GM12873 (cell line): ENCODE data around the gene ELP5.

Experiments
- TF ChIP-seq, protein P1 (sequence below): IDR thresholded peaks from 2 replicates; pipeline ENCODE4 v1.5.1; 2012; ENCODE audit warnings: low read depth, mild to moderate bottlenecking, moderate library complexity, low read length, control low read depth; ENCODE audit not compliant: insufficient read depth; ENCODE audit errors: missing control alignments

ELP5 gene

DNA sequence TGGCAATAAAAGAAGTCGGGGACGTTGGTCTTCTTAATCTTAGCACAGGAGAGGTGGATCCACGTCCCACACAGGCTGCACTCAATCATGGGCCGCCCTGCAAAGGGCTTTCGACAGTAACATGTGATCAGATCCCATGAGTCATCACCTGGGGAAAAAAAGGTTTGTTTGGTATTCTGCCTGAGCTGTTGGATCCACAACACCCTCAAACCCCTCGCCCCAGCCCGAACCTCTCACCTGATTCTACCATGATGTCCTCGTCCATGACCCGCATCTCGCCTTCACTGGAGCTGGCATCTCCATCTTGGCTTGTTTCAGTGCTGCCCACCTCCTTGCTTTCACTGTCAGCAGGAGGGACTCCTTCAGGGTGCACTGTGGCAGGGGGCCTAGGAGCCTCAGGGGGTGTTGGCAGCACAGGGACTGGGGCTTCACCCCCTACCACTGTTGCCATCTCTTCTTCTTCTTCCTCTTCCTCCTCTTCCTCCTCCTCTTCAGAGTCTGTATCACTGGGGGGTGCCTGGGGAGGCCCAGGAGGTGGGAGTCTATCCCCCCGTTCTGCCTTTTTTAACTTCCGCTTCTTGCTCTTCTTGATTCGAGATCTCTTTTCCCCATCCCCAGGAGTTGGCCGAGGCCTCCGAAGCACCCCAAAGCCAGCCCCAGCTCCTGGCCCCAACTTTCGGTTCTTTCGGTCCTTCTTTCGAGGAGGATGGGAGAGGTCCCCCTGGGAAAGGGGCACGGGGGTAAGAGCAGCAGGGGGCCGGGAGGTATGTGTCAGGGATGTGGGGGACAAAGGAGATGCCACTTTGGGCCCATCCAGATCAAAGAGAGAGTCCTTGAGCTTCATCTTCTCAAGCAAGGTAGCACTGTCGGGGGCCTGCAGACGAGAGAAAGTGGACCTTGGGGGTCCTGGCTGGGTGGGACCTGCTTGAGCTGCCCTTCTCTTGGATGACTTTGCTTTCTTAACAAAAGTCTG, 16.0 kb upstream of the ELP5 start:
- TF ChIP-seq, protein P1, sequence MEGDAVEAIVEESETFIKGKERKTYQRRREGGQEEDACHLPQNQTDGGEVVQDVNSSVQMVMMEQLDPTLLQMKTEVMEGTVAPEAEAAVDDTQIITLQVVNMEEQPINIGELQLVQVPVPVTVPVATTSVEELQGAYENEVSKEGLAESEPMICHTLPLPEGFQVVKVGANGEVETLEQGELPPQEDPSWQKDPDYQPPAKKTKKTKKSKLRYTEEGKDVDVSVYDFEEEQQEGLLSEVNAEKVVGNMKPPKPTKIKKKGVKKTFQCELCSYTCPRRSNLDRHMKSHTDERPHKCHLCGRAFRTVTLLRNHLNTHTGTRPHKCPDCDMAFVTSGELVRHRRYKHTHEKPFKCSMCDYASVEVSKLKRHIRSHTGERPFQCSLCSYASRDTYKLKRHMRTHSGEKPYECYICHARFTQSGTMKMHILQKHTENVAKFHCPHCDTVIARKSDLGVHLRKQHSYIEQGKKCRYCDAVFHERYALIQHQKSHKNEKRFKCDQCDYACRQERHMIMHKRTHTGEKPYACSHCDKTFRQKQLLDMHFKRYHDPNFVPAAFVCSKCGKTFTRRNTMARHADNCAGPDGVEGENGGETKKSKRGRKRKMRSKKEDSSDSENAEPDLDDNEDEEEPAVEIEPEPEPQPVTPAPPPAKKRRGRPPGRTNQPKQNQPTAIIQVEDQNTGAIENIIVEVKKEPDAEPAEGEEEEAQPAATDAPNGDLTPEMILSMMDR: no peak

DNA sequence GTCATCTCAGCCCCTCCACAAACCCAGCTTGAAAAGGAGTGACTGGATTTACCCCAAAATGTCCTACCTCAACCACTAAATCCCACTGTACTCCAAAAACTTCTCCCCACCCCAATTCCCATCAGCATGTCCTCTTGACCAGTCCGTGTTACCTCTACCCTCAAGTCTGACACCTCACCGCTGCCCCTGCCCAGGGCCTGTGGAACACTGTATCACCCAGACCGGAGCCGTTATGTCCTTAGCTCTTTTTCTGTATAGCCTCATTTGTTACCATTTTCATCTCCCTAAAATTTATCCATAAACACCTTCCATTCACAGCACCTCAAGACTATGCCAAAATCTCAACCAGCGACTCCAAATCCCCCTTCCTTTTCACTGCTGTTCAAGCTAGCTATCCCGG, 15.2 kb upstream of the ELP5 start:
- TF ChIP-seq, protein P1: no peak

DNA sequence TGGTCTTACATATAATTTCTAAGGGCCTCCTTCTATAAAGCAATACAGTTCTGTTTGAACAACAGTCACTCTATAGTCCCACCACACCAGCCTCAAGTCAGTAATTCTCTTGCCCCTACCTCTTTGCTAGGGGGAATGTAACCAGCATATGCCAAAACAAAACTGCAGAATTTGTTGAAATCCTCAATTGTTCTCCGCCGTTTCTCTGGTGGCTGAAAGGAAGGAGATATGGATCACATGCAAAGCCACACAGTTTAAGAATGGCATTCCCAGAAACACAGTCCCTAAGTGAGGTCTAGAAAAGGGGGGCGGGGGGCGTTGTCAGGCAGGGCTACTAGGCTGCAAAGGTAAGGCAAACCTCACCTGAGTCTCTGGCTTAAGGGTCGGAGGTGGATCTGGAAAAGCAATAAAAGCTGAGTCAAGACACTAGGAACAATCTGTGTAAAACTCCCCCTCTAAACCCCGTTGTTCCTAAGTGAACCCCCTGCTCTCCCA, 14.7 kb upstream of the ELP5 start:
- TF ChIP-seq, protein P1: no peak

DNA sequence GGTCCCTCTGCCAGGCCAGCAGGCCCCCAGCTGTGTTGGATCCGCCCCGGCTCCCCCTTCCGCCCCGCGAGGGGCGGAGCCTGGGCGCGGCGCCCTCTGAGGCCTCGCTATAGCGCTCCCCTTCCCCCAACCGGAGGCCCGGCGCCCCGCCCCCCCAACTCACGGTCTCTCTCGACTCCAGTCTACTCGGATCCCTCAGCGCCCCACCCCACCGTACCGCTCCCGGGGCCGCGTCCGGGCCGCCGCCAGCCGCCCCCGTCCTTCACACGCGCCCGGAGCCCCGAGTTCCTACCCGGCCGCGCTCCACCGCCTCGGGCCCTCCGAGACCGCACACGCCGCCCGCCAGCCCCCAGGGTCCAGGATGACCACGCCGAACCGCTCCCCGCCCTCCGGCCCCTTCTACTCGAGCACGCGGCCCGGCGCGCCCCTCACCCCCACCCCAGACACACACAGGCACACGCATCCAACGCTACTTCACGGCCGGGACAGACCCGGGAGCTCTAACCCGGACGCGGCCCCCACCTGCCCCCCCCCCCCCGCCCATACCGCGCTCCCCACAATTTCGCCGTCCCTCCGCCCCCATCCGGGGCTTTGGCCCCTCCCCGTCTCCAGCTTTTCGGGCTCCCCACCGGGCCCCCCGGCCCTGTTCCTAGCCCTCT, 14.1 kb upstream of the ELP5 start:
- TF ChIP-seq, protein P1: no peak

DNA sequence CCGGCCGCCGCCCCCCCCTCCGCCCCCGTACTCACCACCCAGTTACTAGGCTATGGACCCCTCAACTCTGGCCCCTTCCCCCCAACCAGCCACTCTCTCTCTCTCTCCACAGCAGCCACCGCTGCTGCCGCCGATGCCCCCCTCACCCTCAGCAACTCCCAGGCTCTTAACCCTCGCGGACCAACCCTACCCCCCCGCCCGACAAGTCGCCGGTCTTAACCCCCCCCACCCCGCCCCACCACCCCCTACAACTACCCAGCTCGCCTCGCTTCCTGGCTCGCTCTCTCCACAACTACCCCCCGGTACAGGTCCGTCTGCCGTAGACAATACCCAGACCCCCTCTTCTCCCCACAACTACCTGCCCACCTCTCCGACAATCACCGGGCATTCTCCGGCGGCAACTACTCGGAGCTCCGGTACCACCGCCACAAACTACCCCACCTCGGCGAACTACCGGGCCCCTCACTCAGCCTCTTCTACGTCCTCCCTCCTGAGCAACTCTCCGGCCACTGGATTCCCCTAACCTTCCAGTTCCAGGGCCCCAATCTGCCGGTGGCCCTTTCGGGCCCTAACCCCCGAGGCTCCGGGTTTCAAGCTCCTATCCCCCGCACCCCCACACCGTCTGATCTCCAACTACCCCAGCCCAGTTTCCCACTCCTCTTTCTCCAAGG, 13.5 kb upstream of the ELP5 start:
- TF ChIP-seq, protein P1: no peak

DNA sequence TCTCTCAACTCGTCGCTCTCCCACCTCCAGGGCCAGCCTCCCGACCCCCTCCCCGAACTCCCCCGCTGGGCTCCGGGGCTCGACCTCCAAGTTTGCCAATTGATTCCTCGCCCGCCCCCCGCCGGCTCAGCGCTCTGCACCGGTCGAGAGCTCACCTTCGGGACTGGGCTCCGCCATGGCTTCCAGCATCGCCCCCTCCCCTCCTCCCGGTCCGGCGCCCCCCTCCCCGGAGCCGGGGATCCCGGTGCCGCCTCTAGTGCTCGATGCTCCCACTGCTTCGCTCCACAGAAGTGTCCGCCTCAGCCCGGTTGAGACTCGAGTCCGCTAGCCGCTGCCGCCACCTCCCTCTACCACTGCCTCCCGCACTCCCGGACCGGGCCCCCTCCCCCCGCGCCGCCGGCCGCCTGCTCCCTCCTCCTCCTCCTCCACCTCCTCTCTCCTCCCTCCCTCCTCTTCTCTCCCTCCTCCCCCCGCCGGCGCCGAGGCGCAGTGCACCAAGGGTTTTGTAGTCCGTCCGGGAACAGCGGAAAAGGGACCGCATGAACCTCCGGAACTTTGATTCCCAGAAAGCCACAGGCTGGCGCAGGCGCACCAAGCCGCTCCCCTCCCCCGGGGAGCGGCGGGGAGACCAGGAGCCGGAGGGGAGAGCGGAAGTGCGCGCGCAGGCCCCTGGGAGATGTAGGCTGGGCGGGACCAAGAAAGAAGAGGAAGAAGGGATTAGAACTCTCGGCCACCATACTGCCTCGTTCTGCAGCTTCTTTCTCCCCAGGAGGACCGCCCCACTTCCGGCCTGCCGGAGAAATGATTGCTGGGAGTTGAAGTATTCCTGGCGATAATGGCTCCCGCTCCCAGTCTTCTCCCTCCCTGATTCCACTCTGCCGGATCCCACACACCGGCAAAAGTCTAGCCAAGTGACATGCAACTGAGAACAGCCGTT, 12.7 kb upstream of the ELP5 start, which contains the start of gene PHF23:
Gene PHF23 (minus strand): TSS at position 367 of the 937 bp plus-strand sequence. CDS start 178 bp downstream, at position 189.
- TF ChIP-seq, protein P1: no peak
